Measurements from ENCODE around the gene FHIT.

DNA sequence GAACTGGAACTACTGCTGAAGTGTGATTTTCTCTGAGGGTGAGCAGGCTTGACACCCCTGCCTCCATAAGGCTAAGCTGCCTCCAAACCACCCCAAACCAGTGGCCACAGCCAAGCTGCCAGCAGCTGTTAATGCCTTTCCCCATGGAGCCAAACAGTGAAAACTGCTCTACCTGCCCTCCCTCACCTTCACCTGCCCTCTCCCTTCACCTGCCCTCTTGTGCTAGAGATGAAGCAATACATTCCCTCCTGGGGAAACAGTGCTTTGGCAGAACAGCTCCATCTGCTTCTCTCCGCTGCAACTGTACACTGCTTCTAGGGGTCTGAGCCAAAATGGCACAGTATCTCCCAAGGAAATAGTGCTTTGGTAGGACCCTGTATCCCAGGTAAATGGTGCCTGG, 374.1 kb downstream of the FHIT start:
- TF ChIP-seq CTCF (IDR thresholded peaks at IDR 0.05), result no peak
- TF ChIP-seq POLR2A (IDR thresholded peaks at IDR 0.05; ENCODE audit: low read depth), result no peak
- TF ChIP-seq POLR2AphosphoS5 (IDR thresholded peaks at IDR 0.05), result no peak

Data from esophagus muscularis mucosa (tissue), 3 donors.